Colonic mucosa (tissue), 4 donors: Measurements from ENCODE around the gene SERINC5. TPM values are rescaled to one million over a fixed set of nuclear protein-coding genes. Genes with fewer than 3 reads are reported as not detected.
"Not testable (repeated sequence)": the region's sequence is repeated elsewhere in the genome, so short reads cannot be mapped to it uniquely, and the experiment has no call there.

Source experiments
- DNase-seq: peaks from one replicate; pipeline ENCODE4 v3.0.0-alpha.2; 2020
- H3K27ac ChIP-seq: fragments of 200-600 bp; one replicate; pipeline ENCODE4 v1.8.0; 2021
- H3K27me3 ChIP-seq: fragments of 200-600 bp; one replicate; pipeline ENCODE4 v1.8.0; 2021
- H3K36me3 ChIP-seq: fragments of 200-600 bp; one replicate; pipeline ENCODE4 v1.8.0; 2021
- H3K4me1 ChIP-seq: fragments of 200-600 bp; one replicate; pipeline ENCODE4 v1.8.0; 2021; ENCODE audit warnings: mild to moderate bottlenecking
- H3K4me3 ChIP-seq: fragments of 200-600 bp; one replicate; pipeline ENCODE4 v1.8.0; 2021
- H3K9ac ChIP-seq, 2 donors: one replicate each; pipeline ENCODE4 v1.7.0; 2013; ENCODE audit warnings: control low read depth in 2 of 2, low read depth in 2 of 2, low read length in 2 of 2
- H3K9me3 ChIP-seq: fragments of 200-600 bp; one replicate; pipeline ENCODE4 v1.8.0; 2021
- intact Hi-C: fragments of 100-400 bp; cut with DNase I; formaldehyde crosslinking; loops from one replicate; pipeline ENCODE4 v1.14.1; 2022
- total RNA-seq, 2 donors: library from RNA; stranded (reverse); fragmentation: NEBNext Ultra II Directional in 1 of 2; extraction: Animal tissue kit (Norgen Biotek cat#: 25700) in 1 of 2; gene quantifications; one replicate each; pipeline ENCODE4 v1.2.1, GENCODE V29; 2021
- TF ChIP-seq, protein P1 (sequence below): fragments of 200-600 bp; IDR thresholded peaks from one replicate; pipeline ENCODE4 v1.8.0; 2022; ENCODE audit warnings: antibody characterized with exemption, mild to moderate bottlenecking
- donor health status: healthy.
- donor health status: DM: no; HTN: no; CAD: no.
- donor health status: DM: no; HTN: no; CAD: no.

Gene SERINC5
- total RNA-seq, 2 donors from 2014 or later = 138 to 141 TPM

DNA sequence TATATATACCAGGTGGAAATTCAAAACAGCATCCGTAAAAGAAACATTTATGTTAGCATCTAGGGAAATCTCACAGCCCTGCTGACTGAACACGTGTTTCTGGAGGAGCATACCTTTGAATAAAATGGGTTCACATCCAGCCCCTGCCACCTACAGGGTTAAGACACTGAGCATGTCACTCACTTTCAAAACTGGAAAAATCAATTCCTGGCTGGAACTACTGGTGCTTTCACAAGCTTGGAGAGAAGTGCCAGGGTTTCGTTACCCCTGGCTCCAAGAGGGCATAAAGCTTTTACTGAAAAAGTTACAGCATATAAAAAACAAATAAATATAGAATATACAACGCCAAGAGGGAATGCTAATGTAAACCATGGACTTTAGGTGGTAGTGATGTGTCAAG, 48.0 kb downstream of the SERINC5 start:
- intact Hi-C loops = no loop called here
- H3K4me1 ChIP-seq = peaks cover 3% of the 10 kb centered on the region
- no peak for DNase-seq
- no peak overlapping the region for H3K27ac ChIP-seq
- no peaks in the 10 kb centered on the region for H3K9me3 ChIP-seq
- TF ChIP-seq, protein P1, sequence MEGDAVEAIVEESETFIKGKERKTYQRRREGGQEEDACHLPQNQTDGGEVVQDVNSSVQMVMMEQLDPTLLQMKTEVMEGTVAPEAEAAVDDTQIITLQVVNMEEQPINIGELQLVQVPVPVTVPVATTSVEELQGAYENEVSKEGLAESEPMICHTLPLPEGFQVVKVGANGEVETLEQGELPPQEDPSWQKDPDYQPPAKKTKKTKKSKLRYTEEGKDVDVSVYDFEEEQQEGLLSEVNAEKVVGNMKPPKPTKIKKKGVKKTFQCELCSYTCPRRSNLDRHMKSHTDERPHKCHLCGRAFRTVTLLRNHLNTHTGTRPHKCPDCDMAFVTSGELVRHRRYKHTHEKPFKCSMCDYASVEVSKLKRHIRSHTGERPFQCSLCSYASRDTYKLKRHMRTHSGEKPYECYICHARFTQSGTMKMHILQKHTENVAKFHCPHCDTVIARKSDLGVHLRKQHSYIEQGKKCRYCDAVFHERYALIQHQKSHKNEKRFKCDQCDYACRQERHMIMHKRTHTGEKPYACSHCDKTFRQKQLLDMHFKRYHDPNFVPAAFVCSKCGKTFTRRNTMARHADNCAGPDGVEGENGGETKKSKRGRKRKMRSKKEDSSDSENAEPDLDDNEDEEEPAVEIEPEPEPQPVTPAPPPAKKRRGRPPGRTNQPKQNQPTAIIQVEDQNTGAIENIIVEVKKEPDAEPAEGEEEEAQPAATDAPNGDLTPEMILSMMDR = no peak
- no peaks in the 10 kb centered on the region for H3K36me3 ChIP-seq
- H3K9ac ChIP-seq = no peak overlapping the region
- no peak overlapping the region for H3K4me3 ChIP-seq
- no peaks in the 10 kb centered on the region for H3K27me3 ChIP-seq

DNA sequence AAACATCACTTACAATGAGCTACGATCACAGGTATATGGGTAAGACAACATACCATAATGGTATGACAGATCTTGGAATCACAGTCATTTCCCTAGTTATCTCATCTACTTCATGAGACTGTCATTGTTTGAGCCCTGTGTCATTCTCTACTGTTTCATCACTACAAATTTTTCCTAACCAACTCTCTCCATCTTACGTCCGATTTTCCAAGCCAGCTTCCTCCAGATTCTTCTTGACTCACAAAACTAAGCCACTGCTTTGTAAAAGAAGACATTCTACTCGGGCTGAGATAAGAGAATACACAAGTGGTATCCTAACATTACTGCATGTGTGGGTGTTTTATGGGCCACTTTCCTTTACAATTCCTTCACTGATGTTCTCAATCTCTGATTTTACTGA, 49.6 kb downstream of the SERINC5 start:
- no peaks in the 10 kb centered on the region for H3K9me3 ChIP-seq
- H3K9ac ChIP-seq = no peak overlapping the region
- H3K4me3 ChIP-seq = no peak overlapping the region
- no peaks in the 10 kb centered on the region for H3K27me3 ChIP-seq
- no peaks in the 10 kb centered on the region for H3K36me3 ChIP-seq
- TF ChIP-seq, protein P1 = no peak
- intact Hi-C loops = no loop called here
- peaks cover 3% of the 10 kb centered on the region for H3K4me1 ChIP-seq
- no peak for DNase-seq
- no peak overlapping the region for H3K27ac ChIP-seq

- TF ChIP-seq, protein P1 = no peak
- Histone ChIP-seq H3K9ac (no peak overlapping the region), H3K9me3 (no peaks in the 10 kb centered on the region), H3K27ac (no peak overlapping the region), H3K4me3 (no peak overlapping the region), H3K4me1 (peaks cover 3% of the 10 kb centered on the region), H3K27me3 (no peaks in the 10 kb centered on the region), H3K36me3 (no peaks in the 10 kb centered on the region)
- intact Hi-C loops = no loop called here
- no peak for DNase-seq
Measured at GRCh38 chr5:80205846-80206245, 50.0 kb downstream of the SERINC5 start.

DNA sequence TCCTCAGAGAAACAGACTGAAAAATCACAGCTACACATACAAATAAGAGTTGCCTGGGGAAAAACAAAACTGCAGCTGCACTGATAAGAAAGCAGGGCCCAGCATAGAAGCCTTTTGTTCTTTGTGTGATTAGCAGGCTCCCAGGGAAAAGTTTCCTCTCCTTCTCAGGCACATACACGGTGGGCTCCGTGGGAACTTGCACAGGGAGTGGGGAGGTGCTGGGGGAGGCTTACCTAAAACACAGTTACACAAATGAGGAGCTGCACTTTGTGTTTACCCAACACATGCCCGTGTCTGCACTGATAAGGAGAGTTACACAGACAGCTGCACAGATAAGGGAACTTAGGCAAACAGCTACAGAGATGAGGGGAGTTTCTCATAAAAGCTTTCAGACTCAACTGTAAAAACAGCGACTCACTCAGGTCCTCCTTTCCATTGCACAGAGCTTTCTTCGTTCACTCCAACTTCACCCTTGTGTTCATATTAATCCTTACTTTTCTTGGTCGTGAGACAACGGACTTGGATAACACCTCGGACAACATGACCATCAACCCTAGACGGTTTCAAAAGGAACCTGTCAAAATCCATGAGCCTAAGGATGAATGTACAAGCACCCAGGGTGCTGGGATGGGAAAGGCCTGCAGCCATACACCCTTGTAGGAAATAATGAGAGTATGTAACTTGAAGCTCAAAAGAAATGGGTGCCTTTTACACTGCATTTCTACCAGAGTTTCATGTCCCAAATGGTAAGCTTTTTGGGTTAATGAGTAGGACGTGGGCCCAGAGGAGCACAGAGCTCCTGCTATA, 50.8 kb downstream of the SERINC5 start:
- TF ChIP-seq, protein P1 = no peak
- Histone ChIP-seq H3K36me3 (no peaks in the 10 kb centered on the region), H3K9me3 (no peaks in the 10 kb centered on the region), H3K4me3 (no peak overlapping the region), H3K4me1 (peaks cover 3% of the 10 kb centered on the region), H3K9ac (peak overlapping the region in 1 of 2 donors; percentile 3), H3K27me3 (no peaks in the 10 kb centered on the region), H3K27ac (peak overlapping the region; percentile 45)
- intact Hi-C loops = no loop called here
- DNase-seq = peak; percentile 60

DNA sequence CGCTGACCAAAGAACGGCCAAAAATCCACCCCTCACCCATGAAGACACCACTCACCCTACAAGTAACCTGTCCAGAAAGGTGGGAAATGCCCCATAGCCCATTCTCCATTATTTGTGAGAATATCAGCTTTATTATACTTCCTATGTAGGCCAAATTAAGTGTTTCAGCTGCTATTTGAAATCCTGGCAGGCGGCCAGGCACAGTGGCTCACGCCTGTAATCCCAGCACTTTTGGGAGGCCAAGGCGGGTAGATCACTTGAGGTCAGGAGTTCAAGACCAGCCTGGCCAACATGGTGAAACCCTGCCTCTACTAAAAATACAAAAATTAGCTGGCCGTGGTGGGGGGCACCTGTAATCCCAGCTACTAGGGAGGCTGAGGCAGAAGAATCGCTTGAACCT, 54.1 kb downstream of the SERINC5 start:
- H3K9ac ChIP-seq, DNase-seq, H3K4me3 ChIP-seq, H3K27ac ChIP-seq, H3K36me3 ChIP-seq, H3K27me3 ChIP-seq, H3K4me1 ChIP-seq, intact Hi-C loops, H3K9me3 ChIP-seq: not testable (repeated sequence)

DNA sequence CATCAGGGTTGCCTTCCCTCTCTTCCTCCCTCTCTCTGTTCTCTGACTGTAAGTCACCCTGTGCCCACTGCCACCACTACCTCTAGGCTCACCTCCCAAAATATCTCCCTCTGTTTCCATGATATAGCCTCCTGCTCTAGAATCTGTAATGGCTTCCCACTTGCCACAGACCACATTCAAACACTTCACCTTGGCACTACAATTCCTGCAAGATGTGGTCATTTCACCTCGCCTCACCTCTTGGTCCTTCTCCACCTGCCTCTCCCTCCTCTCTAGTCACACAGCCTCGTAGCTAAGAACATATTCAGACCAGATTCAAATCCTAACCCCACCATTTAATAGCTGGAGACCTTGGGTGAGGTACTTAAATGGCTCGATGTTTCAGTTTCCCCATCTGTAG, 56.9 kb downstream of the SERINC5 start:
- intact Hi-C loops = no loop called here
- no peaks in the 10 kb centered on the region for H3K4me1 ChIP-seq
- no peaks in the 10 kb centered on the region for H3K27me3 ChIP-seq
- no peaks in the 10 kb centered on the region for H3K36me3 ChIP-seq
- H3K9me3 ChIP-seq = no peaks in the 10 kb centered on the region
- no peak overlapping the region for H3K27ac ChIP-seq
- TF ChIP-seq, protein P1 = no peak
- no peak overlapping the region for H3K9ac ChIP-seq
- DNase-seq = no peak
- H3K4me3 ChIP-seq = no peak overlapping the region
